Measurements from ENCODE around the gene C1orf159. TPM values are rescaled to one million over a fixed set of nuclear protein-coding genes. Genes with fewer than 3 reads are reported as not detected.

The C1orf159 gene
- total RNA-seq, 2 donors from 2014 or later: 18.0 to 18.6 TPM

DNA sequence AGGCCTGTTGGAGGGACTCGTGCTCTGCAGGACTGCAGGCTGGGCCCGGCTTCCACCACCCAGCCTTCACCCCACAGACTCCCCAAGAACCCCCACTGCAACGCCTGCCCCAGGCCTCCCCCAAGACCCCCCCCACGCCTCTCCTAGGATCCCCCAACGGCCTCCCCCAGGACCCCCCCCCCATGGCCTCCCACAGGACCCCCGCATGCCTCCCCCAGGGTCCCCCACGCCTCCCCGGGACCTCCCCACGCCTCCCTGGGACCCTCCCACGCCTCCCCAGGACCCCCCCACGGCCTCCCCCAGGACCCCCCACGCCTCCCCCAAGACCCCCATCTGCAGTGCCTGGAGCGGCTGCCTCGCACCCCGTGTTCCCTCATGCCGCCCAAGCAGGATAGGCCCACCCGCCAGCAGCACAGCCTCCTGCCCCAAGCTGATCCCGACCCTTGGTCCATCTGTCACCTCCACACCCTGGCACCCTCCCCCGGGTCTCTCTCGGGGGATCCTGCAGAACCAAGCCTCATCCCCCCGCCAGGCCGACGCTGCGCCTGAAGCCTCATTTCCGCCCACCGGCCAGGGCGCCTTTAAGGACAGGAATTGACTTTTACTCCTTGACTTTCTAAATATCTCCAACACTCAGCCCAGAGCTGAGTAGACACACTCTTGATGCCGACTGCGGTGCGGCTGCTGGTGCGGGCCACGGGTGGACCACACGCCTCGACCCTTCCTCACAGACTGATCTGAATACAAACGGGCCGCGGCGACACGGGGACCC, 27.7 kb downstream of the C1orf159 start:
- Mint-ChIP-seq H3K9me3 (no peaks in the 10 kb centered on the region), H3K27ac (no peak overlapping the region), H3K36me3 (ENCODE audit: insufficient read depth in 2 of 2) (peaks cover 2% of the 10 kb centered on the region in 2 donors), H3K27me3 (ENCODE audit: low read depth) (no peaks in the 10 kb centered on the region), H3K4me1 (ENCODE audit: low read depth) (peaks cover 7% of the 10 kb centered on the region), H3K4me3 (no peak overlapping the region)
- DNase-seq (peak in 1 of 2 donors; percentile 2), ATAC-seq (replicated peaks in 1 of 2) (no peak)

DNA sequence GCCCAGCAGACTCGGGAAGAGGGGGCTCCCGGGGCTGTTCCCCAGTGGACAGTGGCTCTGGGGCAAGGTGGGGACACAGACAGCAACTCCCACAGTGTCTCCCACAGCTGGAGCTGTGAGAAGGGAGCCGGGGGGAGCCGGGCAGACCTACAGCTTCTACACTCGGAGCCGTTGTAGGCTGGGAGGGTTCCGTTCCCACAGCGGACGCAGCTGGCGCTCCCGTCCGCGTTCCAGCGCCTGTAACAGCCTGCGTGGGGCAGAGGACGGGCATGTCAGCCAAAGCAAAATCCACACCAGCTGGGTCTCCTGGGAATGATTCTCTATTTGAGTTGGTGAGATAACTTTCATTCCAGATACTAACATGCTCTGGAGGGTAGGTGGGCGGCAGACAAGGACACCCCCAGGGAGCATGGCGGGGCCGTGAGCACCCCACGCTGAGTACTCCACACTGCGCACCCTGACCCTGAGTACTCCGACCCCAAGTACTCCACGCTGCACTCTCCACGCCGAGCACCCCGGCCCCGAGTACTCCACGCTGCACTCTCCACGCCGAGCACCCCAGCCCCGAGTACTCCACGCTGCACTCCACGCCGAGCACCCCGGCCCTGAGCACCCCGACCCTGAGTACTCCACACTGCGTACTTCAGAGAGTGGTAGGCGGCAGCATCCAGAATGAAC, 28.4 kb downstream of the C1orf159 start:
- no peaks in the 10 kb centered on the region for H3K27me3 Mint-ChIP-seq (ENCODE audit: low read depth)
- no peaks in the 10 kb centered on the region for H3K4me1 Mint-ChIP-seq (ENCODE audit: low read depth)
- no peak for DNase-seq
- H3K27ac Mint-ChIP-seq: no peak overlapping the region
- peaks cover 2% of the 10 kb centered on the region in 2 donors for H3K36me3 Mint-ChIP-seq (ENCODE audit: insufficient read depth in 2 of 2)
- ATAC-seq (replicated peaks in 1 of 2): no peak
- no peaks in the 10 kb centered on the region for H3K9me3 Mint-ChIP-seq
- no peak overlapping the region for H3K4me3 Mint-ChIP-seq

DNA sequence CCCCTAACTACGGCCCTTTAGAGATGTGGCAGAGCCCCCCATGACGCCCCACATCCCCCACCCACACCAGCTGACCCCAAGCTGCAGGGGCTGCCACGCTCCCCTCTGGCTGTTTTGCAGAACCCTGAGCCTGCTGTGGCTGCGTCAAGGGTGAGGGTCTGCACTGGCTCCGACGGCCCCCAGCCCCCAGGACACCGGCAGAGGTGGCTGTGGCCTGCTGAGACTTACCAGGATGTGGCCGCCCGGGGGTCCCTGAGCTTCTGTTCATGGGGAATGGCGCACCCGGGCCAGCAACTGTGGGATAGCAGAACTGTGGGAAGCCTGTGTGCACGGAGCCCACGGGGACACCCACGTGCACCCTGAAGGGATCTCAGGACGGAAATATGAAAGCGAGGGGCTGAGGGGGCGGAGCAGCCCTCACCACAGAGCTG, 29.0 kb downstream of the C1orf159 start:
- H3K27ac Mint-ChIP-seq: no peak overlapping the region
- ATAC-seq (replicated peaks in 1 of 2): no peak
- DNase-seq: no peak

DNA sequence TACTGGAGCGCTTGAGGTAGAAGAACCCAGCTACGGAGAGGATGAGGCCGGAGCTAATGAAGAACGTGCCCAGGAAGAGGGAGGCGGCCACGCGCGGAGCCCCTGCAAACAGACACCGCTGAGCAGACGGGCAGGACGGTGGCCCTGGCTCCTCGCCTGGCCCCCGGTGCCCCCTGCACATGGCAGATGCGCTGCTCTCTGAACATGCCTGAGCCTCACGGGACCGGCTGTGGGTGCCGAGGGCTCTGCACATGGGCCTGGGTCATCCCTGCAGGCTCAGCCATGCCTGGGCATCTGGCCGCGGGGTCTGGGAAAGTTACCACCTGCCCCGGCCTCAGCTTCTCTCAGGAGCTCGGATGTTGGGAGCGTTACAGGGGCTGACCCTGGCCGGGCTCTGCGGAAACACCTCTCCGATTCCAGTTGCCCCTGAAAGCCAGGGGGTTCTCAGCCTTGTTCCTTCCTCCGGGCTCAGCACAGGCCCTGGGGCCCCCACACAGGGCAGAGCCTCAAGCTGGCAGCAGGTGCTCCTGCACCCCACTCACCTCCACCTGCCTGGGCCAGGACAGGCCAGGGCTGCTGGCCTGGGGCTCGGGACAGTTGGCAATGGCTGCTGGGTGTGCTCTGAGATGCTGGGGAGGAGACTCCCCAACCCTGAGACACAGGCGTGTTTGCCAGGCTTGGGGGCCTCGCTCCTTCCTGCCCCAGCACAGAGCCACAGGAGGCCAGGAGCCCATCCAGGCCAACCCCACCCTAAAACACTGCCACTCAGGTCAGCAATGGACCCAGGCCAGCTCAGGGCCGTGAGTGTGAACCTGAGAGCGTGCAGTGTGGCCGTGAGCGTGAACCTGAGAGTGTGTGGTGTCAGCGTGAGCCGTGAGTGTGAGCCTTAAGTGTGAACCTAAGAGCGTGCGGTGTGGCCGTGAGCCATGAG, 29.7 kb downstream of the C1orf159 start:
- Mint-ChIP-seq H3K27me3 (ENCODE audit: low read depth) (no peaks in the 10 kb centered on the region), H3K4me3 (no peak overlapping the region), H3K4me1 (ENCODE audit: low read depth) (no peaks in the 10 kb centered on the region), H3K36me3 (ENCODE audit: insufficient read depth in 2 of 2) (peaks cover 2% of the 10 kb centered on the region in 2 donors), H3K9me3 (no peaks in the 10 kb centered on the region), H3K27ac (no peak overlapping the region)
- no peak for DNase-seq
- no peak for ATAC-seq (replicated peaks in 1 of 2)

More for the DNA sequence above, 29.0 kb downstream of the C1orf159 start:
- Mint-ChIP-seq H3K36me3 (ENCODE audit: insufficient read depth in 2 of 2) (peaks cover 2% of the 10 kb centered on the region in 2 donors), H3K27me3 (ENCODE audit: low read depth) (no peaks in the 10 kb centered on the region), H3K4me1 (ENCODE audit: low read depth) (no peaks in the 10 kb centered on the region), H3K4me3 (no peak overlapping the region), H3K9me3 (no peaks in the 10 kb centered on the region)

DNA sequence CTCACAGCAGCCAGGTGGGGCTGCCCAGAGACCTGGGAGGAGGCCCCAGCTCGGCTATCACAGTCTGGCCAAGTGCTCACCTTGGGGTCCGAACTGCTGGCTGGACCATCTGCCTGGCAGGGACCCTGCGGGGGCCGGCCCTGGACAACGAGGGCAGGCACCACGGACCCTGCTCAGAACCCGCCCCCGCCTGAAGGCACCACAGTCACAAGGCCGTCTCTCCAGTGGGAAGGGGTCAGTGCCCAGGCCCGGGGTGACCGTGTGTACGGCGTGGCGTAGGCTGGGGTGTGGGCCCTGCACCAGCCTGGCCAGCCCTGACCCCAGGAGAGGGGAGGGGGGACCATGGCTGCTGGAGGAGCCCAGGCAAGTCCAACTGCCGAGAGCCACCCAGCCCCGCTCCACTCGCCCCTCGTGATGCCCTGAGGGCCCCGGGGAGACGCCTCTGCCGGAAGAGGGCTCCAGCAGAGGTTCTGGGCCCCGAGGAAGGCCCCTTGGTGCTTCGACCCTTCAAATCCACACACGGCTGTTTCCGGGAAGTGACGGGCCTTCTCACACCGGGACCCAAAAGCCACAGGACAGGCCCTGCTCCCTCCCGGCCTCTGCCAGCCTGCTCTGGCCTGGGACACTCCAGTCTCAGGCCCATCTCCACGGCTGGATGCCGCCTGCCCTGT, 30.6 kb downstream of the C1orf159 start:
- Mint-ChIP-seq H3K4me3 (no peak overlapping the region), H3K36me3 (ENCODE audit: insufficient read depth in 2 of 2) (peaks cover 2% of the 10 kb centered on the region in 2 donors), H3K27ac (no peak overlapping the region), H3K27me3 (ENCODE audit: low read depth) (no peaks in the 10 kb centered on the region), H3K9me3 (no peaks in the 10 kb centered on the region), H3K4me1 (ENCODE audit: low read depth) (peaks cover under 1% of the 10 kb centered on the region)
- DNase-seq (no peak), ATAC-seq (replicated peaks in 1 of 2) (no peak)

DNA sequence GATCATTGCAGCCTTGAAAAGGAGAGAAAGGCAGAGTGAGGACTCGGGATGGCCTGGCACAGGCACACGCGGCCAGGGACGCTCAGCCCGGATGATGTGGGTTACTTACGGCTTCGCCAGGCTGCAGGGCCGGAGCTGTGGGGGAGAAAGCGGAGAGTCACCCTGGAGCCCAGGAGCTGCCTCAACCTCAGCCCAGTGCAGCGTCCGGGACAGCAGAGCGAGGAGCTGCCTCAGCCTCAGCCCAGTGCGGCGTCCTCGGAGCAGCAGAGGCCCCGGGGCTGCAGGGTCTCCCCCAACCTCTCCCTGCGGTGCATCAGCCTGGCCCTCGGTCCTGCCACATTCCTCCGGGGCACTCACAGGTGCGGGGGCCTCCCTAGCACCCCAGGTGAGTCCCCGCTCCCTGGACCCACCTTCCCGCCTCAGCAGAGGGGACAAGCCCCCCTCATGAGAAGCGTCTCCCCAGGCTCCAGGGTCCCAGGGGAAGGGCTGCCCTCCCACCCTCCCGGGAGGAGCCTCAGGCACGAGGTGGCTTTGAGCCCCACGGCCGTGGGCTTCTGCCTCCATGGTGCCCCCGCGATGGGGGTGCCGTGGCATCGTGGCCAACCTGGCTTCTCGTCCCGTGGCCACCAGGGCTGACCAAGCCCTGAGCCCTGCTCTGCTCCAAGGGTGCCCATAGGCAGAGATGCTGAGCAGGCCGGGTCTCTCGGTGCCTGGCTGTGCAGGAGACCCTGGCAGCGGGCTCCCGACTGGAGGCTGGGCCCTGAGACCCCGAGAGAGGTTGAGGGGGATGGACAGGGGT, 31.3 kb downstream of the C1orf159 start:
- Mint-ChIP-seq H3K27me3 (ENCODE audit: low read depth) (no peaks in the 10 kb centered on the region), H3K36me3 (ENCODE audit: insufficient read depth in 2 of 2) (peaks cover 2% of the 10 kb centered on the region in 2 donors), H3K27ac (no peak overlapping the region), H3K9me3 (no peaks in the 10 kb centered on the region), H3K4me3 (no peak overlapping the region), H3K4me1 (ENCODE audit: low read depth) (peaks cover 5% of the 10 kb centered on the region)
- DNase-seq: no peak
- no peak for ATAC-seq (replicated peaks in 1 of 2)

DNA sequence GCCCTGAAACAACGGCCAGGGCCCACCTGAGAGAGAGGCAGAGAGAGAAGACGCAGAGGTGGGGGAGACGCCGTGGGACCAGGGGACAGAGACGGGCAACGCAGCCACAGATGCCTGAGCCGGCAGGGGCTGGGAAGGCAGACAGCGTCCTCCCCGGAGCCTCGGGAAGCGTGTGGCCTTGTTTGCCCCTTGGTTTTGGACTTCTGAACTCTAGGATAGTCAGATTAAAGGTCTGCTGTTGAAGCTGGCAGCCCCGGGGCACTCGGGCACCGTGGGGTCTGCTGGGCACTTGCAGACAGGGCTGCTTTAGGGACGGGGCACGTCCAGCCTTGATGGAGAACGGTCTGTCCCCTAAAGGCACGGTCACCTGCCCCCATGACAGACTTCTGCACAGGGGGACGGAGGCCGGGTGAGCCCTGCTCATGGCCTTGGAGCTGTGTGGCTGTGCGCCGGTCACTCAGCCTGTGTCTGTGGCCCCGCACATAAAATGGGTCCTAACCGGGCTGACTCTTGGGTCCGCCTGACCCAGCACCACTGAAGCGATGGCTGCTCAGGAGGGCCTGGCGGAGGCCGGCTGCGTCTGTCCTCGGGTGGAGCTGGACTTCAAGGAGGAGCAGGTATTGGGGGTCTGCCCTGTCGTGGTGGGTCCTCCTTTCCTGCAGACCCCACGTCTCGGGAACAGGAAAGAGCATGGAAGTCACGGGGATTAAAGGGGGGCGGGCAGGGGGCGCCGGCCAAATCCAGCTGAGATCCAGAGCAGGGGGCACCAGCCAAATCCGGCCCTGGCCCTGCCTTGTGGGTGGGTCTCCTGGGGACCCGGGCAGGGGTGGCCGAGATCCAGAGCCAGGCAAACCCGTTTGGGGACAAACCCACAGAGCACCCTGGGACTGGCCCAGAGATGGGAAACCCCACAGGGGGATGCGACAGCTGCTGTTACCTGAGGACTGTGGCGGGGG, 32.2 kb downstream of the C1orf159 start:
- Mint-ChIP-seq H3K27me3 (ENCODE audit: low read depth) (no peaks in the 10 kb centered on the region), H3K9me3 (no peaks in the 10 kb centered on the region), H3K36me3 (ENCODE audit: insufficient read depth in 2 of 2) (peaks cover 2% of the 10 kb centered on the region in 2 donors), H3K4me3 (no peak overlapping the region), H3K27ac (no peak overlapping the region), H3K4me1 (ENCODE audit: low read depth) (peaks cover 5% of the 10 kb centered on the region)
- DNase-seq (no peak), ATAC-seq (replicated peaks in 1 of 2) (no peak)

DNA sequence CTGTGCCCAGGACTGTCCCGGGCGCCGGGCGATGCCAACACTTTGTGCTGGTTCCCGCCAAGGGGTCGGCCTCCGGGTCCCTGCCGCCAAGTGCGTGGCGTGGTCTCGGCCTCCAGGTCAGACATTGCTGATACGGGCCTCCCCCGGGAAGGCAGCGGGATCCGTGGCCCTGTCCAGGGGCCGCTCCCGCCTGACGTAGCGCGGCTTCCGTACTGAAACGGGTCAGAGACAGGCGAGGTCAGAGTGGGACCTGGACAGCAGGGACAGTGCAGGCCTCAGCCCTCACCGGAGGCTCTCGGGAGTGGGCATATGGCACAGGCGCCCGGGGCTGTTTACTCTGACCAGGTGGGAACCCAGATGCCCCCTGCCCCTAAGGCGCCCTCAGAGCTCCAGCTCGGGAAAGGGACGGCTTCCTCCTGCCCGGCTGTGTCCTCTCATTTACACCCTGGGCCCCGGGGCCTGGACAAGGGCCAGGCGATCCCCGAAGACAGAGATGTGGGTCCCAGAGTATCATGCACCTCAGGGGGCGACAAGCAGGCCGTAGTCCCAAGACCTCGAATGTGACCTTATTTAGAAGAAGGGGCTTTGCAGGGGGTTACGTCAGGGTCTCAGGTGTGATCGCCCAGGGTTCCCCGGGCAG, 33.0 kb downstream of the C1orf159 start:
- peaks cover 5% of the 10 kb centered on the region for H3K4me1 Mint-ChIP-seq (ENCODE audit: low read depth)
- DNase-seq (no peak), ATAC-seq (replicated peaks in 1 of 2) (no peak)
- no peaks in the 10 kb centered on the region for H3K27me3 Mint-ChIP-seq (ENCODE audit: low read depth)
- H3K27ac Mint-ChIP-seq: no peak overlapping the region
- H3K4me3 Mint-ChIP-seq: no peak overlapping the region
- peaks cover 0 to 2% of the 10 kb centered on the region in 2 donors for H3K36me3 Mint-ChIP-seq (ENCODE audit: insufficient read depth in 2 of 2)
- no peaks in the 10 kb centered on the region for H3K9me3 Mint-ChIP-seq

DNA sequence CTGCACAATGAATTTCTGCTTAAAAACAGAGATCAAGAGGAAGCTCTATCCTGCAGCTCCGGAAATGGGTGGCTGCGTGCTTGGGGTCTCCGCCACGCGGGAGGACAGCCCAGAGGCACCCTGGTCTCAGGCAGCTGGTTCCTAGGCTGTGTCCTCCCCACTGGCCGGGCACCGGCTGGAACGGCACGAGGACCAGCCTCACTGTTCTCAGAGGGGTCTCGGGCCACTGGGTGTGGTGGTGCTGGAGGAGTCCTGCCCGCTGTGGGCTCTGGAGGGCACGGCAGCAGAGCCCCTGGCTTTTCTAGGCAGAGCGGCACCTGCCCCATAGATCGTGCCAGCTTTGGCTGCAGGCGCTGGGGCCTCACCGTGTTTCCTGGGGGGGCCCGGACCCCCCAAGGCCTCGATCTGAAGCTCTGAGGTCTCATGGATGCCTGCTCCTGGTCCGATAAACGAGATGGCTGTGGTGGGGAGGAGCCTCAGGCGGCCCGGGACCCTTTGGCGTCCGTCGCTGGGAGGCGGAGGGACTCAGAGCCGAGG, 33.6 kb downstream of the C1orf159 start:
- H3K9me3 Mint-ChIP-seq: no peaks in the 10 kb centered on the region
- DNase-seq (peak in 1 of 2 donors; percentile 4), ATAC-seq (replicated peaks in 1 of 2) (no peak)
- peaks cover 0 to 2% of the 10 kb centered on the region in 2 donors for H3K36me3 Mint-ChIP-seq (ENCODE audit: insufficient read depth in 2 of 2)
- no peak overlapping the region for H3K4me3 Mint-ChIP-seq
- no peaks in the 10 kb centered on the region for H3K27me3 Mint-ChIP-seq (ENCODE audit: low read depth)
- no peak overlapping the region for H3K27ac Mint-ChIP-seq
- peaks cover 5% of the 10 kb centered on the region for H3K4me1 Mint-ChIP-seq (ENCODE audit: low read depth)

DNA sequence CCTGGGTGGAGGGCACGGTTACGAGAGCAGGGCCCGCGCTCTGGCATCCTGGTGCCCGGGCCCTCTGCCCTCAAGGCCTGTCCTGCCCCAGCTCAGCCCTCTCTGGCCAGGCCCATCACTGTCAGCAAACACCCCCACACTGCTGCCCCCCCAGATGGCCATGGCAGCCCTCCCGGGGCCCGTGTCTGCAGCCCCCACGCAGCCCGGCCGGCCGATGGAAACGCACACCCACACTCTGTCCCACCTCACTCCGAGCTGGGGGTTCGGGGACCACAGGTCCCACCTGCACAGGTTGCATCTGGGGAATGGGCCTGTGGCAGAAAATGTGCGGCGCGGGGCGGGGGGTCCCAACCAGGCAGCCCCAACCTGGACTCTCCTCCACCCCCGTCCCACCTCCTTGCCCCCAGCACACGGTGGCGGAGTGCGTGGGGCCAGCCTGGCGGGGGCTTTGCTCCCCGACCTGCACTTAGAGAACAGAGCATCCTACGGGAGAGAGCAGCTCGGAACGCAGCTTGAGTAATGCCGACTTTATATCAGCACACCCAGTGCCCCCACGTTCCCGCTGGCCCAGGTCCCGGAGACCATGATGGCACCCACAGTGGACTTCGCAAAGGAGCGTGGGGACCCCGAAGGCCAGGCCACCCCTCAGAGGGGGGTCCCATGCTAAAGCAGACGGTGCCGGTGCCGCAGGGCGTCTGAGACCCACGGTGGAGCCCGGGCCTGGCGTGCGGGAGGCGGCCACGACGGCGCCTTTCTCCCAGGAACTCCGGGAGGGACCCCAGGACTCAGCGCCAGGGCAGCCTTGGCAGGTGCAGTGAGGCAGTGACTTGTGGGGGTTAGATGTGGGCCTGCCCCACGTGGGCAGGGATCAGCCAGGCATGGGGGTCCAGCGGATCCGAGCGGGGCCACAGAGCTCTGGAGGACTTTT, 34.3 kb downstream of the C1orf159 start:
- Mint-ChIP-seq H3K4me1 (ENCODE audit: low read depth) (peaks cover 5% of the 10 kb centered on the region), H3K27me3 (ENCODE audit: low read depth) (no peaks in the 10 kb centered on the region), H3K9me3 (no peaks in the 10 kb centered on the region), H3K27ac (no peak overlapping the region), H3K36me3 (ENCODE audit: insufficient read depth in 2 of 2) (peaks cover 0 to under 1% of the 10 kb centered on the region in 2 donors), H3K4me3 (no peak overlapping the region)
- DNase-seq (no peak), ATAC-seq (replicated peaks in 1 of 2) (no peak)

Data from activated T-cell treated with anti-CD3 and anti-CD28 coated beads, Interleukin-2, amount 50 U/mL, for 72 hours (primary cell).